GM21423 (cell line): ENCODE results near the gene CDNF.
"Not testable (repeated sequence)": the region's sequence is repeated elsewhere in the genome, so short reads cannot be mapped to it uniquely, and the experiment has no call there.

Experiments
- ATAC-seq: cut with Tn5 transposase; IDR thresholded peaks from one replicate; pipeline ENCODE4 v1.9.1; 2021; ENCODE audit warnings: mild to moderate bottlenecking, moderate library complexity; ENCODE audit not compliant: unreplicated experiment

CDNF gene

GRCh38 chr10:14837757-14838581 lies at the start of gene CDNF, which contains the start of the genes HSPA14 and MSANTD7:
CDNF (minus strand) TSS chr10:14838037; CDS start chr10:14837946, 91 bp downstream.
HSPA14 (plus strand) TSS chr10:14838306; CDS start chr10:14838403, 97 bp downstream.
MSANTD7 (plus strand) TSS chr10:14838306; CDS start chr10:14842285, 3,979 bp downstream.
- ATAC-seq = peak; percentile 93

- ATAC-seq = no peak
These were observed 46.2 kb upstream of the CDNF start for GRCh38 chr10:14884082-14884481.

- ATAC-seq = no peak
These were observed 42.4 kb upstream of the CDNF start for GRCh38 chr10:14880229-14880628.

- no peak for ATAC-seq
These were observed 42.0 kb upstream of the CDNF start for GRCh38 chr10:14879928-14880193.

- ATAC-seq = peak; percentile 25
These were observed 41.5 kb upstream of the CDNF start for GRCh38 chr10:14879124-14879927.

GRCh38 chr10:14878266-14879123 lies 40.7 kb upstream of the CDNF start, which contains the start of gene SUV39H2:
SUV39H2 (plus strand) TSS chr10:14878866; CDS start chr10:14878889, 23 bp downstream.
- peak; percentile 94 for ATAC-seq

- ATAC-seq = no peak
These were observed 38.9 kb upstream of the CDNF start for GRCh38 chr10:14876764-14877163.

GRCh38 chr10:14875941-14876340 lies 38.1 kb upstream of the CDNF start:
- ATAC-seq = no peak

GRCh38 chr10:14873090-14873760 lies 35.4 kb upstream of the CDNF start:
- ATAC-seq = peak; percentile 53

- ATAC-seq = not testable (repeated sequence)
These were observed 27.0 kb upstream of the CDNF start for GRCh38 chr10:14864871-14865270.

- not testable (repeated sequence) for ATAC-seq
These were observed 26.6 kb upstream of the CDNF start for GRCh38 chr10:14864466-14864865.

- ATAC-seq = no peak
These were observed 23.0 kb upstream of the CDNF start for GRCh38 chr10:14860791-14861190.

GRCh38 chr10:14859775-14860174 lies 21.9 kb upstream of the CDNF start:
- no peak for ATAC-seq

- ATAC-seq = no peak
These were observed 21.2 kb upstream of the CDNF start for GRCh38 chr10:14859043-14859442.

- no peak for ATAC-seq
These were observed 20.6 kb upstream of the CDNF start for GRCh38 chr10:14858338-14858960.

- ATAC-seq = no peak
These were observed 17.6 kb upstream of the CDNF start for GRCh38 chr10:14855453-14855852.

- no peak for ATAC-seq
These were observed 14.4 kb upstream of the CDNF start for GRCh38 chr10:14852236-14852635.

GRCh38 chr10:14844948-14845347 lies 7.1 kb upstream of the CDNF start:
- no peak for ATAC-seq

GRCh38 chr10:14843327-14843988 lies 5.6 kb upstream of the CDNF start:
- no peak for ATAC-seq
